ENCODE data around the gene HELZ2.
"Not testable (repeated sequence)": the region's sequence is repeated elsewhere in the genome, so short reads cannot be mapped to it uniquely, and the experiment has no call there.

Gene HELZ2

GRCh38 chr20:63560856-63561609 lies 13.0 kb downstream of the HELZ2 start:
- H3K4me3 Mint-ChIP-seq = no peak overlapping the region
- ATAC-seq (replicated peaks) = no peak
- no peaks in the 10 kb centered on the region for H3K27me3 Mint-ChIP-seq
- peaks cover 0 to 1% of the 10 kb centered on the region in 2 donors for H3K9me3 Mint-ChIP-seq
- peaks cover 13% of the 10 kb centered on the region for H3K36me3 Mint-ChIP-seq (ENCODE audit: insufficient read depth)
- no peak for DNase-seq
- no peak overlapping the region for H3K27ac Mint-ChIP-seq
- H3K4me1 Mint-ChIP-seq (ENCODE audit: low read depth in 2 of 2) = peaks cover 3 to 6% of the 10 kb centered on the region in 2 donors

GRCh38 chr20:63560333-63560805 lies 13.7 kb downstream of the HELZ2 start:
- H3K9me3 Mint-ChIP-seq = peaks cover 0 to 1% of the 10 kb centered on the region in 2 donors
- DNase-seq = no peak
- no peak overlapping the region for H3K4me3 Mint-ChIP-seq
- no peaks in the 10 kb centered on the region for H3K27me3 Mint-ChIP-seq
- peaks cover 13% of the 10 kb centered on the region for H3K36me3 Mint-ChIP-seq (ENCODE audit: insufficient read depth)
- no peak for ATAC-seq (replicated peaks)
- H3K4me1 Mint-ChIP-seq (ENCODE audit: low read depth in 2 of 2) = peaks cover 3 to 6% of the 10 kb centered on the region in 2 donors
- peak overlapping the region; percentile 84 to 88 for H3K27ac Mint-ChIP-seq

GRCh38 chr20:63559485-63560332 lies 14.3 kb downstream of the HELZ2 start:
- not testable (repeated sequence) for ATAC-seq (replicated peaks); H3K27me3 Mint-ChIP-seq; H3K9me3 Mint-ChIP-seq; H3K4me1 Mint-ChIP-seq (ENCODE audit: low read depth in 2 of 2)
- H3K27ac Mint-ChIP-seq = peak overlapping the region; percentile 84 to 88
- peak overlapping the region in 1 of 2 donors; percentile 37 for H3K4me3 Mint-ChIP-seq
- DNase-seq = peak in 2 of 3 experiments; percentile 37 to 67
- peaks cover 13% of the 10 kb centered on the region for H3K36me3 Mint-ChIP-seq (ENCODE audit: insufficient read depth)

DNA sequence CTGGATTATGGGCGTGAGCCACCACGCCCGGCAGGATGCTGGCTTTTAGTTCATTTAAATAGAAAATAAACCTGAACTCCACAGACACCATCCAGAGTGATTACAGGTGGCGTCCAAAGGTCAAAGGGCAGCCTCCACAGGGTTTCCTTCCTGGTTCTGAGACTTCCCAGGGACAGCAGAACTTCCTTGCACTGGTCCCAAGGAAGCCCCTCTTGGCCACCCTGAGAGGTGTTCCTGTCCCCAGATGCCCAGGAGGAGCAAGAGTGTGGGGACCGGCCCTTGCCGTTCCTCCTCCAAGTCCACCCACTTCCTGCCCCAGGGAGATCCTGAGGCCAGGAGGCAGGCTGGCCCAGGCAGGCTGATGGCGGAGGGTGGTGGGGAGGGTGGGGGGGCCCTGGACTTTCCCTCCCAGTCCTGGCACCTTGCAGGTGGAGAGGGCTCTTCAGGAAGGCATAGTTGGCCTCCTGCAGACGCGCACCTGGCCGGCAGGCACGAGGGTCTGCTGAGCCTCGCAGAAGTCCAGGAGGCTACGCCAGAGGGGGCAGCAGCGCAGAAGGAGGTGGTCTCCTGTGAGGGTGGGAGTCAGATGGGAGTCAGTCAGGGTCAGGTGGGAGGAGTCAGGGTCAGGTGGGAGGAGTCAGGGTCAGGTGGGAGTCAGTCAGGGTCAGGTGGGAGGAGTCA lies 15.1 kb downstream of the HELZ2 start:
- Mint-ChIP-seq H3K27ac (peak overlapping the region; percentile 69 to 88), H3K9me3 (peaks cover 0 to 1% of the 10 kb centered on the region in 2 donors), H3K36me3 (ENCODE audit: insufficient read depth) (peaks cover 17% of the 10 kb centered on the region), H3K4me1 (ENCODE audit: low read depth in 2 of 2) (peaks cover 3 to 6% of the 10 kb centered on the region in 2 donors), H3K4me3 (peak overlapping the region in 1 of 2 donors; percentile 37), H3K27me3 (no peaks in the 10 kb centered on the region)
- DNase-seq = no peak
- ATAC-seq (replicated peaks) = no peak

GRCh38 chr20:63557481-63557891 lies 16.6 kb downstream of the HELZ2 start:
- no peak for DNase-seq
- H3K36me3 Mint-ChIP-seq (ENCODE audit: insufficient read depth) = peaks cover 28% of the 10 kb centered on the region
- H3K4me1 Mint-ChIP-seq (ENCODE audit: low read depth in 2 of 2) = peaks cover 10 to 13% of the 10 kb centered on the region in 2 donors
- ATAC-seq (replicated peaks) = no peak
- peaks cover 0 to 1% of the 10 kb centered on the region in 2 donors for H3K9me3 Mint-ChIP-seq
- H3K27ac Mint-ChIP-seq = no peak overlapping the region
- no peak overlapping the region for H3K4me3 Mint-ChIP-seq
- no peaks in the 10 kb centered on the region for H3K27me3 Mint-ChIP-seq

DNA sequence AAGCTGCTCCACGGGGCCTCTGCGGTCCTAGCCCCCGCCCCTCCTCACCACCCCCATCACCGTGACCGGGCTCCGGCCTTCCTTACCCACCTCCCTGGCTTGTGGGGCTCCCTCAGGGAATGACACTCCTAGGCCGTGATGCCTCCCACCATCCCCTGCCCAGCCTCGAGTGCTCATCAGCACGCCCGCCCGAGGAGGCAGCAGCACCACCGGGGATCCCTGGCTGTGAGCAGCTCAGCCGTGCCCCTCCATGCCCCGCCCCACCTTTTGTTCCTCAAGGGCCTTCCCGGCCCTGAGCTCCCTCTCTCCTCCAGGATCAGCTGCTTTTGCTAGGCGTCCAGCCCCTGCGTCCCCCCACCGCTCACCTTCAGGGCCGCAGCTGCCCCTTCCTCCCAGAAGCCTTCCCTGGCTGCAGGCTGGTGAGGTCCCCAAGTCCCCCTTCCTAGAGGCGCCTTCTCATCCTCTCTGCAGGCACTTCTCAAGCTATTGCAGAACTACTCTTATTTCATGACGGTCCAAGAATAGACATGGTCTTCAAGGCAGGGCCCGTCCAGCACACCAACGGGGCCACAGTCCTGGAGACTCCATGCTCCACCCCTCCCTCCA lies 17.1 kb downstream of the HELZ2 start:
- Mint-ChIP-seq H3K27ac (no peak overlapping the region), H3K9me3 (peaks cover 0 to 1% of the 10 kb centered on the region in 2 donors), H3K4me3 (no peak overlapping the region), H3K4me1 (ENCODE audit: low read depth in 2 of 2) (peaks cover 11 to 14% of the 10 kb centered on the region in 2 donors), H3K27me3 (no peaks in the 10 kb centered on the region), H3K36me3 (ENCODE audit: insufficient read depth) (peaks cover 31% of the 10 kb centered on the region)
- no peak for DNase-seq
- no peak for ATAC-seq (replicated peaks)

DNA sequence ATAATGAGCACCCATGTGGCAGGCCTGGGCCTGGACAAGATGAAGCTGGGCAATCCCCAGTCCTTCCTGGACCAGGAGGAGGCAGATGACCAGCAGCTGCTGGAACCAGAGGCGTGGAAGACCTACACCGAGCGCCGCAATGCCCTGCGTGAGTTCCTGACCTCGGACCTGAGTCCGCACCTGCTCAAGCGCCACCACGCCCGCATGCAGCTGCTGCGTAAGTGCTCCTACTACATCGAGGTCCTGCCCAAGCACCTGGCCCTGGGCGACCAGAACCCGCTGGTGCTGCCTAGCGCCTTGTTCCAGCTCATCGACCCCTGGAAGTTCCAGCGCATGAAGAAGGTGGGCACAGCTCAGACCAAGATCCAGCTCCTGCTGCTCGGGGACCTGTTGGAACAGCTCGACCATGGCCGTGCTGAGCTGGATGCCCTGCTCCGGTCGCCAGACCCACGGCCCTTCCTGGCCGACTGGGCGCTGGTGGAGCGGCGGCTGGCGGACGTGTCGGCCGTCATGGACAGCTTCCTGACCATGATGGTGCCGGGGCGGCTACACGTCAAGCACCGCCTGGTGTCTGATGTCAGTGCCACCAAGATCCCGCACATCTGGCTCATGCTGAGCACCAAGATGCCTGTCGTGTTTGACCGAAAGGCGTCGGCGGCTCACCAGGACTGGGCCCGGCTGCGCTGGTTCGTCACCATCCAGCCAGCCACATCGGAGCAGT lies 18.2 kb downstream of the HELZ2 start:
- Mint-ChIP-seq H3K4me1 (ENCODE audit: low read depth in 2 of 2) (peaks cover 11 to 14% of the 10 kb centered on the region in 2 donors), H3K9me3 (peaks cover 0 to 1% of the 10 kb centered on the region in 2 donors), H3K27ac (no peak overlapping the region), H3K4me3 (peak overlapping the region in 1 of 2 donors; percentile 21), H3K36me3 (ENCODE audit: insufficient read depth) (peaks cover 32% of the 10 kb centered on the region), H3K27me3 (peaks cover 0 to 3% of the 10 kb centered on the region in 2 donors)
- DNase-seq (no peak), ATAC-seq (replicated peaks) (no peak)

GRCh38 chr20:63554361-63555278 lies 19.4 kb downstream of the HELZ2 start:
- H3K36me3 Mint-ChIP-seq (ENCODE audit: insufficient read depth) = peaks cover 32% of the 10 kb centered on the region
- H3K27ac Mint-ChIP-seq = peak overlapping the region in 1 of 2 donors; percentile 92
- peaks cover 8 to 14% of the 10 kb centered on the region in 2 donors for H3K4me1 Mint-ChIP-seq (ENCODE audit: low read depth in 2 of 2)
- ATAC-seq (replicated peaks) (no peak), DNase-seq (no peak)
- H3K9me3 Mint-ChIP-seq = peaks cover 0 to 1% of the 10 kb centered on the region in 2 donors
- H3K4me3 Mint-ChIP-seq = peak overlapping the region; percentile 79 to 80
- peaks cover 8 to 15% of the 10 kb centered on the region in 2 donors for H3K27me3 Mint-ChIP-seq

- peak; percentile 17 for ATAC-seq (replicated peaks)
- H3K4me3 Mint-ChIP-seq = peak within 1 kb of the TSS; percentile 79 to 80
- H3K27me3 Mint-ChIP-seq = peaks cover 13 to 22% of the 10 kb centered on the region in 2 donors
- no peaks in the 10 kb centered on the region for H3K9me3 Mint-ChIP-seq
- peaks cover 9 to 14% of the 10 kb centered on the region in 2 donors for H3K4me1 Mint-ChIP-seq (ENCODE audit: low read depth in 2 of 2)
- no peak for DNase-seq
- peak within 1 kb of the TSS; percentile 92 to 94 for H3K27ac Mint-ChIP-seq
- peaks cover 30% of the 10 kb centered on the region for H3K36me3 Mint-ChIP-seq (ENCODE audit: insufficient read depth)
Measured at GRCh38 chr20:63553933-63554290, 20.1 kb downstream of the HELZ2 start, which contains the start of gene FNDC11. Gene FNDC11 (plus strand): TSS chr20:63554159. CDS start chr20:63555664, 1,505 bp downstream.

GRCh38 chr20:63553251-63553932 lies 20.6 kb downstream of the HELZ2 start:
- H3K4me3 Mint-ChIP-seq = peak overlapping the region; percentile 79 to 80
- peaks cover 25% of the 10 kb centered on the region for H3K36me3 Mint-ChIP-seq (ENCODE audit: insufficient read depth)
- ATAC-seq (replicated peaks) (peak; percentile 64), DNase-seq (peak; percentile 89 to 90 (median 89))
- H3K9me3 Mint-ChIP-seq = no peaks in the 10 kb centered on the region
- peaks cover 9 to 14% of the 10 kb centered on the region in 2 donors for H3K4me1 Mint-ChIP-seq (ENCODE audit: low read depth in 2 of 2)
- H3K27ac Mint-ChIP-seq = peak overlapping the region; percentile 92 to 94
- H3K27me3 Mint-ChIP-seq = peaks cover 13 to 27% of the 10 kb centered on the region in 2 donors
